ENCODE results near the gene PRPF19.

Gene PRPF19

GRCh38 chr11:60921259-60921658, 14.9 kb upstream of the PRPF19 start:
- Histone ChIP-seq H3K4me3 (ENCODE audit: low read length) (no peak overlapping the region), H3F3A (ENCODE audit: control insufficient read depth, insufficient read depth) (peaks cover 3% of the 10 kb centered on the region; the same call in 1 of the 2 replicates), H3K9me2 (replicated peaks; ENCODE audit: control insufficient read depth, low read length) (no peaks in the 10 kb centered on the region), H3K27ac (ENCODE audit: low read depth, low read length) (no peak overlapping the region), H3K79me2 (ENCODE audit: control insufficient read depth, low read length) (peaks cover 37% of the 10 kb centered on the region), H3K36me3 (ENCODE audit: control insufficient read depth, low read length) (peaks cover 66% of the 10 kb centered on the region), H3K27me3 (ENCODE audit: control insufficient read depth, low read length) (peaks cover 7% of the 10 kb centered on the region), H3K4me2 (ENCODE audit: low read length) (no peak overlapping the region), H3K9me3 (ENCODE audit: control insufficient read depth, insufficient read depth, low read length) (no peaks in the 10 kb centered on the region), H3K4me1 (ENCODE audit: control insufficient read depth, low read length) (peaks cover 57% of the 10 kb centered on the region), H4K20me1 (ENCODE audit: control insufficient read depth, insufficient read depth, low read depth, low read length) (no peaks in the 10 kb centered on the region; the same call in 1 of the 2 replicates)
- no peak for TF ChIP-seq EZH2phosphoT487 (IDR thresholded peaks at IDR 0.05; ENCODE audit: borderline replicate concordance, low read length)
- TF ChIP-seq, protein P1, sequence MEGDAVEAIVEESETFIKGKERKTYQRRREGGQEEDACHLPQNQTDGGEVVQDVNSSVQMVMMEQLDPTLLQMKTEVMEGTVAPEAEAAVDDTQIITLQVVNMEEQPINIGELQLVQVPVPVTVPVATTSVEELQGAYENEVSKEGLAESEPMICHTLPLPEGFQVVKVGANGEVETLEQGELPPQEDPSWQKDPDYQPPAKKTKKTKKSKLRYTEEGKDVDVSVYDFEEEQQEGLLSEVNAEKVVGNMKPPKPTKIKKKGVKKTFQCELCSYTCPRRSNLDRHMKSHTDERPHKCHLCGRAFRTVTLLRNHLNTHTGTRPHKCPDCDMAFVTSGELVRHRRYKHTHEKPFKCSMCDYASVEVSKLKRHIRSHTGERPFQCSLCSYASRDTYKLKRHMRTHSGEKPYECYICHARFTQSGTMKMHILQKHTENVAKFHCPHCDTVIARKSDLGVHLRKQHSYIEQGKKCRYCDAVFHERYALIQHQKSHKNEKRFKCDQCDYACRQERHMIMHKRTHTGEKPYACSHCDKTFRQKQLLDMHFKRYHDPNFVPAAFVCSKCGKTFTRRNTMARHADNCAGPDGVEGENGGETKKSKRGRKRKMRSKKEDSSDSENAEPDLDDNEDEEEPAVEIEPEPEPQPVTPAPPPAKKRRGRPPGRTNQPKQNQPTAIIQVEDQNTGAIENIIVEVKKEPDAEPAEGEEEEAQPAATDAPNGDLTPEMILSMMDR (IDR thresholded peaks at IDR 0.05; ENCODE audit: low read depth, low read length, poor library complexity, severe bottlenecking) = no peak

- H3K9me2 ChIP-seq (replicated peaks; ENCODE audit: control insufficient read depth, low read length) = no peaks in the 10 kb centered on the region
Measured at GRCh38 chr11:60919956-60920355, 13.6 kb upstream of the PRPF19 start.

DNA sequence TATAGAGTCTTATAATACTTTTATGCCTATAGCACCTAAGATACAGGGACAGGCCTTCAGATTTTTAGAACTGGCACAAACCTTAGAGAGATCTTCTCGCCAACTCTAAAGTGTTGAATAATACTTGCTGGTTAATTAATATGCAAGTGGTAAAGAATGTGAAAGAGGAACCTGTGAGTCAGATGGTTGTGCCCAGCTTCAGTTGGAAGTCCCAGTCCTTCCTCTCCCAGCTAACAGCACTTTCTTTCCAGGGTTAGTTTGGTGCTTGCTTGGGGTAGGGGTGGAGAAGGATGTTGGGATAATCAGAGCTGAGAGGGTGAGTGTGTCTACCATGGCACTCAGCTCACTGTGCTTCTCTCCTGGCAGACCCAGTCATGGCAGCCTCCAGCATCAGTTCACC, 12.9 kb upstream of the PRPF19 start:
- peaks cover 48% of the 10 kb centered on the region for H3K4me1 ChIP-seq (ENCODE audit: control insufficient read depth, low read length)
- TF ChIP-seq EZH2phosphoT487 (IDR thresholded peaks at IDR 0.05; ENCODE audit: borderline replicate concordance, low read length) = no peak
- TF ChIP-seq, protein P1 (IDR thresholded peaks at IDR 0.05; ENCODE audit: low read depth, low read length, poor library complexity, severe bottlenecking) = no peak
- peaks cover 71% of the 10 kb centered on the region for H3K36me3 ChIP-seq (ENCODE audit: control insufficient read depth, low read length)
- no peaks in the 10 kb centered on the region; the same call in 1 of the 2 replicates for H4K20me1 ChIP-seq (ENCODE audit: control insufficient read depth, insufficient read depth, low read depth, low read length)
- no peaks in the 10 kb centered on the region; the same call in 1 of the 2 replicates for H3K27me3 ChIP-seq (ENCODE audit: control insufficient read depth, low read length)
- peaks cover 56% of the 10 kb centered on the region for H3K79me2 ChIP-seq (ENCODE audit: control insufficient read depth, low read length)
- H3K4me3 ChIP-seq (ENCODE audit: low read length) = no peak overlapping the region
- no peaks in the 10 kb centered on the region for H3K9me3 ChIP-seq (ENCODE audit: control insufficient read depth, insufficient read depth, low read length)
- no peaks in the 10 kb centered on the region for H3K9me2 ChIP-seq (replicated peaks; ENCODE audit: control insufficient read depth, low read length)
- H3F3A ChIP-seq (ENCODE audit: control insufficient read depth, insufficient read depth) = no peaks in the 10 kb centered on the region; the same call in 1 of the 2 replicates
- peak overlapping the region; percentile 40 for H3K4me2 ChIP-seq (ENCODE audit: low read length)
- 0 out of 2 replicates have a peak overlapping the region, but pooled peaks have one; percentile 5 for H3K27ac ChIP-seq (ENCODE audit: low read depth, low read length)

More at GRCh38 chr11:60919956-60920355, 13.6 kb upstream of the PRPF19 start:
- H3K79me2 ChIP-seq (ENCODE audit: control insufficient read depth, low read length) = peaks cover 50% of the 10 kb centered on the region
- no peaks in the 10 kb centered on the region for H3K9me3 ChIP-seq (ENCODE audit: control insufficient read depth, insufficient read depth, low read length)
- H3K27ac ChIP-seq (ENCODE audit: low read depth, low read length) = no peak overlapping the region
- no peaks in the 10 kb centered on the region; the same call in 1 of the 2 replicates for H4K20me1 ChIP-seq (ENCODE audit: control insufficient read depth, insufficient read depth, low read depth, low read length)
- peaks cover 52% of the 10 kb centered on the region for H3K4me1 ChIP-seq (ENCODE audit: control insufficient read depth, low read length)
- no peak for TF ChIP-seq EZH2phosphoT487 (IDR thresholded peaks at IDR 0.05; ENCODE audit: borderline replicate concordance, low read length)
- TF ChIP-seq, protein P1 (IDR thresholded peaks at IDR 0.05; ENCODE audit: low read depth, low read length, poor library complexity, severe bottlenecking) = no peak
- no peak overlapping the region for H3K4me2 ChIP-seq (ENCODE audit: low read length)
- H3F3A ChIP-seq (ENCODE audit: control insufficient read depth, insufficient read depth) = no peaks in the 10 kb centered on the region; the same call in 1 of the 2 replicates
- peaks cover 3% of the 10 kb centered on the region for H3K27me3 ChIP-seq (ENCODE audit: control insufficient read depth, low read length)
- H3K36me3 ChIP-seq (ENCODE audit: control insufficient read depth, low read length) = peaks cover 71% of the 10 kb centered on the region
- H3K4me3 ChIP-seq (ENCODE audit: low read length) = no peak overlapping the region
